ENCODE results near the gene FAM234B. TPM values are rescaled to one million over a fixed set of nuclear protein-coding genes. Genes with fewer than 3 reads are reported as not detected.
"Not testable (repeated sequence)": the region's sequence is repeated elsewhere in the genome, so short reads cannot be mapped to it uniquely, and the experiment has no call there.

FAM234B gene
- total RNA-seq, 1 experiment from 2014 or later = 6.8 TPM

GRCh38 chr12:13075786-13076570, 31.8 kb downstream of the FAM234B start:
- Histone ChIP-seq H3K9me3 (replicated peaks) (no peaks in the 10 kb centered on the region), H3K27me3 (replicated peaks) (no peaks in the 10 kb centered on the region), H3K4me3 (no peak overlapping the region), H3K27ac (no peak overlapping the region), H3K4me1 (replicated peaks) (no peaks in the 10 kb centered on the region), H3K36me3 (no peaks in the 10 kb centered on the region)
- no peak for DNase-seq (ENCODE audit: low read depth in 1 of 2, low spot score in 2 of 2)

DNA sequence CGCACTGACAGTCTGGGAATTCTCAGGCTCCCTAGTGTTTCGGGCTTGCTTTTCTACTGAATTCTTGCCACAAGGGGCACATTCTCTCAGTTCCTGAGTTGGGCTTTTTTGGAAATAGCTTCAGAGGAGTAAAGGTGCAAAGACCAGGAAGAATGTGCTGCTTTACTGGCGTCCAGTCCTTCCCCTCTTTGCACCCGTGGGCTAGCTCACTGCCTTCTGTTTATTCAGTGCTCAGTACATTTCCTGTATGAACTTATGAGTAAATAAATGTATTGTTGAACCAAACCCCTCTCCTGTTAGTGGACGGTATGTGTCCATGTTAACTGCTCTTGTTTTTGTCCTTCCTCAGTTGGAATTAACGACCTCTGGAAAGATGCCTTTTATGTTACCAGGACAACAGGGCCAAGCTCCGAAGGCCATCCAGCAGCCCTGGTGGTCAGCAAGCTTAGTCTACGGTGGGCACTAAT, 35.3 kb downstream of the FAM234B start:
- Histone ChIP-seq H3K4me3 (no peak overlapping the region), H3K4me1 (replicated peaks) (peaks cover 8% of the 10 kb centered on the region), H3K27ac (no peak overlapping the region), H3K9me3 (replicated peaks) (0 out of 2 replicates have a peak, but pooled peaks cover 3% of the 10 kb centered on the region), H3K27me3 (replicated peaks) (no peaks in the 10 kb centered on the region), H3K36me3 (no peaks in the 10 kb centered on the region)
- DNase-seq (ENCODE audit: low read depth in 1 of 2, low spot score in 2 of 2) = no peak

DNA sequence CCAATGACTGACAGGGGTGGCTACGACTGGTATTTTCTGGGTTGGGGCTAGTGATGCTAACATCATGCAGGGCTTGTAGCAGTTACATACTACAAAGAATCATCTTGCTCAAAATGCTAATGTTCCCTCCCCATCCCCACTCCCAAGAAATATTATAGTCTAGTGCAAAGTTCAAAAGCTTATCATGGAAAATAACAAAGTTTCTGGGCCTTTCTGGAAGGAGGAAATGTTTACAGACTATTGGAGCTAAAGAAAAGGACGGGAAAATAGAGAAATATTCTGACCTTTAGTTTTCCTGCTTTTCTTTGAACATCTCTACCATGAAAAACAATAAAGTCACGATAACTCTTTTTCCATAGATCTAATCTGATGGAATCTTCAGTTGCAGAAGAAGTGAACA, 36.1 kb downstream of the FAM234B start:
- H3K27ac ChIP-seq = no peak overlapping the region
- no peaks in the 10 kb centered on the region for H3K27me3 ChIP-seq (replicated peaks)
- H3K36me3 ChIP-seq = no peaks in the 10 kb centered on the region
- DNase-seq (ENCODE audit: low read depth in 1 of 2, low spot score in 2 of 2) = no peak
- H3K9me3 ChIP-seq (replicated peaks) = 0 out of 2 replicates have a peak, but pooled peaks cover 4% of the 10 kb centered on the region
- H3K4me1 ChIP-seq (replicated peaks) = peaks cover 8% of the 10 kb centered on the region
- no peak overlapping the region for H3K4me3 ChIP-seq

GRCh38 chr12:13082861-13083260, 38.7 kb downstream of the FAM234B start:
- Histone ChIP-seq H3K4me1 (replicated peaks) (peaks cover 8% of the 10 kb centered on the region), H3K36me3 (no peaks in the 10 kb centered on the region), H3K9me3 (replicated peaks) (0 out of 2 replicates have a peak, but pooled peaks cover 4% of the 10 kb centered on the region), H3K27me3 (replicated peaks) (no peaks in the 10 kb centered on the region), H3K4me3 (no peak overlapping the region), H3K27ac (no peak overlapping the region)
- no peak for DNase-seq (ENCODE audit: low read depth in 1 of 2, low spot score in 2 of 2)

DNA sequence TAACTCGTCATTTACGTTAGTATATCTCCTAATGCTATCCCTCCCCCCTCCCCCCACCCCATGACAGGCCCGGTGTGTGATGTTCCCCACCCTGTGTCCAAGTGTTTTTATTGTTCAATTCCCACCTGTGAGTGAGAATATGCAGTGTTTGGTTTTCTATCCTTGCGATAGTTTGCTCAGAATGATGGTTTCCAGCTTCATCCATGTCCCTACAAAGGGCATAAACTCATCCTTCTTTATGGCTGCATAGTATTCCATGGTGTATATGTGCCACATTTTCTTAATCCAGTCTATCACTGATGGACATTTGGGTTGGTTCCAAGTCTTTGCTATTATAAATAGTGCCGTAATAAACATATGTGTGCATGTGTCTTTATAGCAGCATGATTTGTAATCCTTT, 39.5 kb downstream of the FAM234B start:
- H3K4me3 ChIP-seq = not testable (repeated sequence)

GRCh38 chr12:13084898-13085640, 40.9 kb downstream of the FAM234B start:
- H3K36me3 ChIP-seq = no peaks in the 10 kb centered on the region
- DNase-seq (ENCODE audit: low read depth in 1 of 2, low spot score in 2 of 2) = no peak
- no peak overlapping the region for H3K4me3 ChIP-seq
- H3K9me3 ChIP-seq (replicated peaks) = 0 out of 2 replicates have a peak, but pooled peaks cover 4% of the 10 kb centered on the region
- H3K4me1 ChIP-seq (replicated peaks) = peaks cover 8% of the 10 kb centered on the region
- no peaks in the 10 kb centered on the region for H3K27me3 ChIP-seq (replicated peaks)
- no peak overlapping the region for H3K27ac ChIP-seq

More for the DNA sequence above, 39.5 kb downstream of the FAM234B start:
- not testable (repeated sequence) for H3K9me3 ChIP-seq (replicated peaks); H3K36me3 ChIP-seq; H3K4me1 ChIP-seq (replicated peaks); H3K27ac ChIP-seq; H3K27me3 ChIP-seq (replicated peaks); DNase-seq (ENCODE audit: low read depth in 1 of 2, low spot score in 2 of 2)

DNA sequence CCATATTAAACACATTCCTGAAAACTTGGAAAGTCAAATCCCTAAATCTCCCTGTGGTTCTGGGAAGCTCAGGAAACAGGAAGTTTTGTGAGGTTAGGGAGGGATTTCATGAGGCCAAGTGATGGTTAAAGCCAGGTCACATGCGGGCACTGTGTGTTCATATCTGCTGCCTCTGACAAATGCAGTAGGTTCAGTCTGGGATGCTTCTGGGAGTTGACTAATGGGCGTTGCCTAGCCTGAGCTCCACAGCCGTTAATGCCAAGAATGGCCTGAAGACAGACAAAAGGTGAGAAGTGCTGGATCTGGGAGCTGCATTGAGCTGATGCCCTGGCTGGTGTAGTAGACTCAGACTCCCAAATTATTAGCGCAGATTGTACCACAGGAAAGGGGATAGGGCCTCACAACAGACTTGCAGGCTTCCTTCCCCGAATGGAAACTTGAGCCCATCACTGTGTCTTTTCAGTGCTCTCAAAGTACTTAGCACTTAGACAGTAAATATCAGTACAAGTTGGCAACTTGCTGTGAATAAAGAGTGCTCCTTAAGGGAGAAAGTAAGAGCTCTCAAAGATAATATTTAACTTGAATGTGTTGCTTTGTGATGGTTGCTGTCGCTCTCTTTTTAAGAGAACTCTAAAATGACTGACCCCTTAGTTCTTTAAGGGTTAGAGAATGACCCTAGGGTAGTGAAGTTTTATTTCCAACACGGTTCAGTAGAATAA, 41.9 kb downstream of the FAM234B start:
- Histone ChIP-seq H3K27ac (no peak overlapping the region), H3K4me3 (no peak overlapping the region)
- no peak for DNase-seq (ENCODE audit: low read depth in 1 of 2, low spot score in 2 of 2)

GRCh38 chr12:13087766-13088165, 43.6 kb downstream of the FAM234B start:
- DNase-seq (ENCODE audit: low read depth in 1 of 2, low spot score in 2 of 2) = no peak
- no peaks in the 10 kb centered on the region for H3K27me3 ChIP-seq (replicated peaks)
- no peak overlapping the region for H3K4me3 ChIP-seq
- peaks cover 6% of the 10 kb centered on the region for H3K4me1 ChIP-seq (replicated peaks)
- H3K27ac ChIP-seq = no peak overlapping the region
- H3K36me3 ChIP-seq = no peaks in the 10 kb centered on the region
- H3K9me3 ChIP-seq (replicated peaks) = 0 out of 2 replicates have a peak, but pooled peaks cover 4% of the 10 kb centered on the region

More for the DNA sequence above, 41.9 kb downstream of the FAM234B start:
- Histone ChIP-seq H3K27me3 (replicated peaks) (no peaks in the 10 kb centered on the region), H3K9me3 (replicated peaks) (0 out of 2 replicates have a peak, but pooled peaks cover 4% of the 10 kb centered on the region), H3K36me3 (no peaks in the 10 kb centered on the region), H3K4me1 (replicated peaks) (peaks cover 8% of the 10 kb centered on the region)

DNA sequence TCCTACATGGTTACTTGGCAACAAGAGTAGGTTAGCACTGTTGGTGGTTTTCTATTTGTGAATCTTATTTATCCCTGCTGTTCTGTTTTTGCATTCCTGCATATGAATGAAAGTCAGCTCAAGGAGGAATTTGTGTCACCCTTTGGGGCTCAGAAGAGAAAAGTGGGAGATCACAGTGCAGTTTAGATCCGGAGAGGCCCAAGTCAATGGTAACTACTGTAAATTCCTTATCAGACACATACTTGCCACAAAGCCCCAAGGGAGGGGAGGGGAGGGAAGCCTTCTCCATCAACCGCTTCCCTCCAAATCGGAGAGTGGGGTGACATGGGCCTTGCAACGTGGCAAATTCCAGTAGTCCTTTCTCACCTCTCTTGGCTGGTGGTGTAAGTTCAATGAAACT, 44.3 kb downstream of the FAM234B start:
- Histone ChIP-seq H3K36me3 (no peaks in the 10 kb centered on the region), H3K4me1 (replicated peaks) (peaks cover 4% of the 10 kb centered on the region), H3K27me3 (replicated peaks) (no peaks in the 10 kb centered on the region), H3K4me3 (no peak overlapping the region), H3K9me3 (replicated peaks) (0 out of 2 replicates have a peak, but pooled peaks cover 4% of the 10 kb centered on the region), H3K27ac (no peak overlapping the region)
- DNase-seq (ENCODE audit: low read depth in 1 of 2, low spot score in 2 of 2) = no peak

DNA sequence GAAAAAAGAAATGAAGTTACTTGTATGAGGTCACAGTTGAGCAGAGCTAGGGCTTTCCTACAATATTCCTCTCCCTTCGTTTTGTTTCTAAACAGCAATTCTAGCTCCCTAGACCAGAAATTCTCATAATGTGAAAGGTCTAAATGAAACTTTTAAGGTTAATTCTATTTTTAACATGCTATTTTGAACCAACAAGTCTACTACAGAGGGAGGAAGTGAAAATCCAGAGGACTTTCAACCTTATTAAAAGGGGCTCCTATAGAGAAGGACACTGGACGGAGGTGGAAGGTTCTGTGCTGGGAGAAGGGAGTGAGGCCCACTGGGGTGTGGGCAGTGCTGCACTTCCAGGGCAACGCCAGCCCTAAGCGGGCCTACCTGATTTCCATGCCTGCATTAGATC, 45.9 kb downstream of the FAM234B start:
- no peak overlapping the region for H3K27ac ChIP-seq
- H3K4me3 ChIP-seq = no peak overlapping the region
- DNase-seq (ENCODE audit: low read depth in 1 of 2, low spot score in 2 of 2) = no peak
- no peaks in the 10 kb centered on the region for H3K9me3 ChIP-seq (replicated peaks)
- no peaks in the 10 kb centered on the region for H3K36me3 ChIP-seq
- H3K27me3 ChIP-seq (replicated peaks) = no peaks in the 10 kb centered on the region
- peaks cover 20% of the 10 kb centered on the region for H3K4me1 ChIP-seq (replicated peaks)

DNA sequence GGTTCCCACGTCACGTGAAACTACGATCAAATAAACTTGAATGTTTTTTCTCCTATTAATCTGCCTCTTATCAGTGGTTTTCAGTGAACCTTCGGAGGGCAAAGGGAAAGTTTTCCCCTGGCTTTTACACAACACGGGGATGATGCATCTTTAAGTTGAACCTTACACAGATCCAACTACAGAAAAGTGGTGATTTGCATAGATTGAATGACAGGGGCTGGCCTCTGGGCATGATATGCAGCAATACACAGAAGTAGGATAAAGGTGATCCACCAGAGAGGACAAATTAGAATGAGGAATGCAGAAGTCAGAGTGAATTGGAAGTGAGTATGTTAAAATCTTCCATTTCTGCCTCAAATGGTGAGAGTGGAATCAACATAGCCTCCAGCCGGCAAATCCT, 47.7 kb downstream of the FAM234B start:
- Histone ChIP-seq H3K4me1 (replicated peaks) (peaks cover 31% of the 10 kb centered on the region), H3K9me3 (replicated peaks) (no peaks in the 10 kb centered on the region), H3K36me3 (no peaks in the 10 kb centered on the region), H3K4me3 (no peak overlapping the region), H3K27ac (no peak overlapping the region), H3K27me3 (replicated peaks) (no peaks in the 10 kb centered on the region)
- no peak for DNase-seq (ENCODE audit: low read depth in 1 of 2, low spot score in 2 of 2)

GRCh38 chr12:13093191-13093847, 49.1 kb downstream of the FAM234B start:
- peaks cover 39% of the 10 kb centered on the region for H3K4me1 ChIP-seq (replicated peaks)
- no peaks in the 10 kb centered on the region for H3K27me3 ChIP-seq (replicated peaks)
- no peak overlapping the region for H3K4me3 ChIP-seq
- no peaks in the 10 kb centered on the region for H3K9me3 ChIP-seq (replicated peaks)
- DNase-seq (ENCODE audit: low read depth in 1 of 2, low spot score in 2 of 2) = no peak
- H3K27ac ChIP-seq = no peak overlapping the region
- no peaks in the 10 kb centered on the region for H3K36me3 ChIP-seq

- Histone ChIP-seq H3K27me3 (replicated peaks) (no peaks in the 10 kb centered on the region), H3K27ac (peak overlapping the region; percentile 17), H3K4me1 (replicated peaks) (peaks cover 44% of the 10 kb centered on the region), H3K9me3 (replicated peaks) (no peaks in the 10 kb centered on the region), H3K36me3 (no peaks in the 10 kb centered on the region), H3K4me3 (no peak overlapping the region)
- no peak for DNase-seq (ENCODE audit: low read depth in 1 of 2, low spot score in 2 of 2)
Observed at GRCh38 chr12:13093848-13094220, 49.7 kb downstream of the FAM234B start.

Measured in SJSA1 (cell line).